Activated CD4-positive, CD25-positive, alpha-beta regulatory T cell (primary cell): ENCODE measurements around the gene KCND2.

Experiments used
- DNase-seq, 4 experiments: peaks; one replicate each; lab custom pipeline; 2025; lab: John Stamatoyannopoulos, UW

KCND2 gene

DNA sequence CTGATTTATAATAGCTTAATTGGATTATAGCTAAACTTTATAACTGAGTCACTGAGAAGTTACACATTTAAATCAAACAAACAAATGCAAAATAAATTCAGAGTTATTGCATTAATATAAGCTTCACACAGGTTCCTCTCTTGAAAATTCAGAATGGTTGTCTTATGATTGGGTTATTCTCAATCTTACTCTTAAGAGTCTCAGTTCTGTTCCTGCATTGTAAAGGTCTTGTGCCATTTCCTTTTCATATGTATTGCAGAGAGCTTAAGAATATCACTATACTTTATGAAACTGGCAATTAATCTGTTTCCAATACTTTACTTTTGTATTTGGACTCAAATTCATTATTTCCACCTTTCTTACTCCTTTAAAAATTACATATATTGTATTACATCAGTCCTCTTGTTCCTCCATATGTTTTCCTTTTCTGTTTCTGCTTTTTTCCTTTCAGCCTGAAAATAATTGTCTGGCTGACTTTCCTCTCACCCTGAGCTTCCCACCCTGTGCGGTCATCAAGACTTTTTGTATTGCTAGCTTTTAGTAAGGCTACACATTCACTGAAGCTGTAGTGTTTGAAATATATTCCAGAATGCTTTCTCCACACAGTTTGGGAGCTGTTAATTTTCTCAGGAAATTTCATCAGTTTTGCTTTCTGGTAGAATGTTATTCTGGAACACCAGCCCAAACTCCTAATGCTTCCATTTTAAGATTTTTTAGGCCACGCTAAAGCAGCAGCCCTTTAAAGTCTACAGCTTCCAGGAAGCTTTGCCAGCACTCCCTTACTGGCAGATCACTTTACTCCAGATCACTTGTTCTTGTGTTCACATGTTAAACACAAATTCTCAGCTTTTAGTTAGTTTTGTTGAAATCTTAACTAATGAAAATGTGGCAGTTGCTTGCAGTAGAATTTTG lies 139.4 kb downstream of the KCND2 start:
- no peak for DNase-seq

DNA sequence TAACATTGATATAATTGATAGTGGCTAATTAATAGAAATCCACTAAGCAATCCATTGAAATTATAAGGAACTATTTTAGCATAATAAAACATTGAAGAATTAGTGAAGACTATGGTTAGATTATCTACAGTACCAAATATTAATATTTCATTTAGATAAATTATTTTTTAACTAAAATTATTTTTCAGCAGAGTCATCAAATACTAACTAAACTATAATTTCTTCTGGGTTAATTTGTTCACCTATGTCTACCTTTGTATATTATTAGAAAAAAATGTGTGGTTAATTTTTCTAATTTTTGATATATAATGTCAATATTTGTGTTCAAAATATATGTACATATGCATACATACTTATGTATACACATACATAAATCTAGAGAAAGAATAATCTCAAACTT lies 140.2 kb downstream of the KCND2 start:
- DNase-seq: no peak

DNA sequence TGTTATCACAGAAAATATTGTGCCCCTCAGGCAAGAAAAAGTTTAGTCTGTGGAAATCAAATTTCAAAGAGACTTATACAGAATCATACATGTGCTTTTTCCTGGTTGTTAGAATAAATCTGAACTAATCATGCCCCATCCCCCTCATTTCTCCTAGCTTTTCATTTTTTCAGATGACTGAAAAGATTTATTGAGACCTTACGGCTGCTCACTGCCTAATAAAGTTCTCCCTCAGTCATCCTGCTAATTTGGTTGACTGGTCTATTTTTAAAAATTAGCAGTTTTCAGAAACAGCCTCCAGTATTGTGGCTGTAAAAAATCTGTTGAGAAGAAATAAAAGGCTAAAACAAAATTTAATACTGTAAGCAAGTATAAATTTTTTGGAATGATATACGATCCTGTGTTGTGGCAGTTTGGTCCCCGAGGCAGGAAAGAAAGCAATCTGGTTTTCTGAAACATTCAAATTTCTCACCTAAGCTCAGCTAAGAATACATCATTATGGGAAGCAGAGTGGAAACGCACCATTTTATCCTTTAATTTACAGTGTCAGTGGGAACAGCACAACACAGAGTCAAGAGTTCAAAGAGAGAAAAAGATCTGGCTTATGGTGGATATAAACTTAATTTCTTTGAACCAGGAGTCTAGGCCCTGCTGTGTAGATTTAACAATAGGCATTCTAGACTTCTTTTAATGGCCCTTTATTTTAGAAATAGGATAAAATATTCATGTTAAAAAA lies 144.4 kb downstream of the KCND2 start:
- DNase-seq: no peak

DNA sequence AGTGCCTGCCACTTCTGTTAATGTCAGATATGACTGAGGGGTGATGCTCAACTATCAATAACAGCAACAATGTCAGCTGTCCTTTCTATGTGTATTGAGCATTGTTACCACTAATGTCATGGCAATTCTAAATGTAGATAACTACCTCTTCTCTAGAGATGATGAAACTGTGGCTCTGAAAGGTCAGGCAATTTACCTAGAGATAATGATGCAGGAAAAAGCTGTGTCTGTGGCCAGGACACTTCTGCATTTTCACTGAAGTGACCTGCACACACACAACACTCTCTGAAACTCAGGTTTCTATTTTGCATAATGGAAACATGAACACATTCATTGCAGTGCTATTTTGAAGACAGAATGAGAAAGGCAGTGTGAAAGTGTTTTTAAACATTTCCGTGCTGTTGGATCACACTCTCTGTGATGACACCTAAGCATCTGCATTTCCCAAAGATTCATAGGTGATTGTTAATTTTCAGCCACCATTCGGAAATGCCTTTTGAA lies 148.2 kb downstream of the KCND2 start:
- DNase-seq: no peak

DNA sequence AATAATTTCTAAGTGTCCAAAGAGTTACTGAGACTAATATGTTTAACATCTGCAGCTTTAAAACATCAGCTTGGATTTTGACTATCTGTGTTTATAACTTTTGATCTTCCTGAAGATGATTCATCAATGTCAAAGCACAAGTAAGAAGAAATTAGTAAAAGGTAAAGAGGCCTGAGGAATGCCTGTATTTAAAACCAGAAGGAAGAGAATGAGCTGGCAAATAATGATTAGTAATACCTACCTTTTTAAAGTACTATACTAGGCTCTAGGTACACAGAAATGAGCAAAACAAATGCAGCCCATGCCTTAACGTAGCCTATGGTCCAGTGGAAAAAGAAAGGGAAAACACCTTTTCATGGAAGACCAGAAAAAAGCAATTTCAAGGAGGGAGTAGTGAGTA lies 158.0 kb downstream of the KCND2 start:
- no peak for DNase-seq

DNA sequence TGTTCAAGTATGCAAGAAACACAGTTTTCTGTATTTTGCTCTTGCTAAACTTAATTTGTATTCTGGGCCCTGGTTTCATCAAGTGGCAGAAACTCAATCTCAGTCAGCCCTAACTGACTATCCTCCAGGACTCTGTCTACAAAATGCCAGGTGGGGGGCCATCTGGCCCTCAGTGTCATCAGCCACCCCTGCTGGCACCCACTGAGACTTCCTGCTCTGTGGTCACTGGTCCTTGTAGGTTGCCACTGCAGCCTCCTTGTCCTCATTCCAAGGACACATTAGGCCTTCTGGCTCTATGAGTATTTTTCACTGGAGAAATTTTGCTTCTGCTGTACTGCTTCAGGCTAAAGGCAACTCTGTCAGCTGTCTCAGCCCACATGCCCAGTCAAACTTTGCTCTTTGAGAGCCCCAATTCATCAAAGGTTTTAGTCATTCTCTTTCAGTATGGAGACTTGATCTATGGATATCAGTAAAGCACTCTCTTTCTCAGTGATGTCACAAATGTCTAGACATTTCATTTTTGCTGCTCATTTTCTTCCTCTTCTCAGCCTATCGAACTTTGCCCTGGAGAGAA lies 163.6 kb downstream of the KCND2 start:
- DNase-seq: no peak

DNA sequence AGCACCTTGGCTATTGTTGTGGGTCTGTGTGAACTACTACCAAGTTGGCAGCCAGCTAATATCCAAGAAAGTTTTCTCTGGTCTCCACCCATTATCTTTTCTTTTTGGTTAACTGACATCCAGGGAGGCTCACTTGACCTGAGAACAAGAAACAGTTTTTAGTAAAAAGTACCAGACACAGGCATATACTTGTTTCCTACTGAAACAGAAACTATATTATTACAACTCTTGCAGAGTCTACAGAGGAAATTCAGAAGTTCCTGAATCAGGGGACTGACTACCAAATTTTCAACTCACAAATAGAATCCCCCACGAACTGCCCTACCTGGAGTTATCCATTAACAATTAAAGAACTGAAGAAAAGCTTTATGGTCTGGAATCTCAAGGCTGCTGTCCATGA lies 168.9 kb downstream of the KCND2 start:
- DNase-seq: no peak

DNA sequence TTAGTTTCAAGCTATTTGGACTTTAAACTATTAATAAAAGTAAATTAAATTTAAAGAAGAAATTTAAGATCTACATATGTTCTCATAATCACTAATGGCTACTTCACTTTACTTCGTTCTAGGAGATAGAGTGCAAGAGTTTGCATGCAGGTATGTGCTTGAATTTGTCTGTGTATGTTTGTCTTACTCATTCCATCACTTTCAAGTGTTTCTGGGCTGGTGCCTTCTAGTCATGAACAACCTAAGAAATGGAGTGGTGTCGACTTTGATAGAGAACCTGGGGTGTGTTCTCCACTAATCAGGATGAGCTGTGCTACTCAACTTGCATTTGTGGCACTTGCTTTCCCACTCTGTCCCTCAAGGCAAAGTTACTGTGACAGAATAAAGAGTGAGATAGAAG lies 169.9 kb downstream of the KCND2 start:
- no peak for DNase-seq

DNA sequence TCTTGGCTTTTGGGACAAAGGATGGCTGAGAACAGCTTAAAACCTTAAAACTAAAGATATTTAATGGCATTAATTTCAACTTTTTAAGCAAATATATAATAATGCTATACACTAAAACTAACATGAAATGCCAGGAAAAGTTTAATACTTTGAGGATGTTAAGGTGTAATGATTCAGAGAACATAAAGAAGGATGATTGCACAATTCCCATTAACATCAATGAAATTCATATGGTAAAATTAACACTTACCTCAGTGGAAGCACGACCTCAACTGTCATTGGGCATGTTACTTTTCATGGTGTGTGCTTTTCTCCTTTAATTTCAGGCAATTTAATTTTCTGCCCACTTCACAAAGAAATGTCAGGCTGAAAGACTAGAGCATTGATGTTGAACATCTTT lies 171.7 kb downstream of the KCND2 start:
- DNase-seq: no peak

DNA sequence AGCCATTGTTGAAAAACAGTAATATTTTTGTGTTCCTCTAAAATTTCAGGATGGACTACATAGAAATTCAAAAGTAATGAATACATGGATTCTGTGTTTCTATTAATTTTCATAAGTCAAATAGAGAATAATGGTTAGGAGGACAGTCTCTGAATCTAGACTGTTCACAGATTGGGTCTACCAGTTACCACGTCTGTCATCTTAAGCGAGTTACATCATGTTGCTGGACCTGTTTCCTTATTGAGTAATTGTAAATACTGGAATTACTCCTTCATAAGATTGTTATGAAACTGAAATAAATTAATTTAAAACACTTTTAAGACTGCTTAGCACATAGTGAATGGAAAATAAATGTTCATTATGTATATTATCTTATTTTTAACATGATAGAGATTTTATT lies 172.3 kb downstream of the KCND2 start:
- DNase-seq: no peak

DNA sequence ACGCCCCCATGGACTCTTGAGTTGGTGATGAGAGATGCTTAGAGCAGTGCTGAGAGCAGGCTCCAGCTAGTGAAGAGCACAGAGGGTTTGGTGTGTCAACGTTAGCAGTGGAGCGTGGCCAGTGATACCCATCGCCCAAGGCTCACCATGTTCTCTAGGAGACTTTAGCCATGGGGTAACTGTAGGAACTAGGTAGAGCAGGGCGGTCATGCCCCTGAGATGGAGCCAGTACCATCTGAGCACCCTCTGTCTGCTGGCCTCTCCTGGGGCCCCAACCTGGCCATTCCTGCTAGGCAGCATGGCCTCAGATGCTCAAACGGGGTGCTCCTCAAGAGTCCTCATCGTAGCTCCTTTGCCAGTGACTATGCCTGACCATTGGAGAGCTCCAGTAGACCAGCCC lies 179.7 kb downstream of the KCND2 start:
- no peak for DNase-seq

DNA sequence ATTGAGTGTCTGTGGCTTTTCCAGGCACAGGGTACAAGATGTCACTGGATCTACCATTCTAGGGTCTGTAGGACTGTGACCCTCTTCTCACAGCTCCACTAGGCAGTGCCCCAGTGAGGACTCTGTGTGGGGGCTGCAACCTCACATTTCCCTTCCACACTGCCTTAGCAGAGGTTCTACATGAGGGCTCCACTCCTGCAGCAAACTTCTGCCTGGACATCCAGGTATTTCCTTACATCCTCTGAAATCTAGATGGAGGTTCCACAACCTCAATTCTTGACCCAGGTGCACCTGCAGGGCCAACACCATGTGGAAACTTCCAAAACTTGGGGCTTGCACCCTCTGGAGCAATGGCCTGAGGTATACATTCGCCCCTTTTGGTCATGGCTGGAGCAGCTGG lies 183.7 kb downstream of the KCND2 start:
- no peak for DNase-seq

DNA sequence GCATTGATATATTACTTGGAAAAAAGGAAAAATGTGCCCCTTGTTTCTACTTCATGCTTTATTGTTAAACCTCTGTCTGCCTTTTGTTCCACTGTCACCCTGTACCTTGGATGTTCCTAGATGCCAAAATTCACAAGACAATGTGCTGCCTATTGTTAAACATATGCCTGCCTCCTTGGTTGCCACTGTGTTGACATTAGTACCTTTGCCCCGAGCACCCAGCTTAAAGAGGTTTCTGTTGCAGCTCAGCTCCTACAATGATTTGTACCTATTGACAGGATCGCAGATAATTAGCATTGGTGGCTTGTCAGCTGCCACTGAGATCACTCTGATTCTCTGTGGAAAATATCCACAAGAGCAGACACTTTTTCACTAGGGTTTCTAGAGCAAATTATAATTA lies 188.0 kb downstream of the KCND2 start:
- DNase-seq: no peak

DNA sequence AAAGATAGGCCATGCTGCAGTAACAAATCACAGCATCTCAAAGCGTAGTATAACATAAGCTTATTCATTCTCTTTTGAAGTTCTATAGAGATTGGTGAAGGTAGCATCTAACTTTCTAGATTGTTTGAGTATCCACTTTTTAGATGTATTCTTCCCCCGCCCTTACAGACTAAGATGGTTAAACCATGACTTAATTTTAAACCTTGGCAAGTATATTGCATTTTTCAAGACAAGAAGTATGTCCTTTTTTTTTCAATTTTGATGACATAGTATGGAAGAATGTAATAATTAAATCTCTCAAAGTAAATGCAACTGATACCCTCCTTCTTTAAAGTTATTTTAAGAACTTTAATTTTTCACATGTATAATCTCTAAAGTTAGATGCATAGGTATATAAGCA lies 190.0 kb downstream of the KCND2 start:
- no peak for DNase-seq

DNA sequence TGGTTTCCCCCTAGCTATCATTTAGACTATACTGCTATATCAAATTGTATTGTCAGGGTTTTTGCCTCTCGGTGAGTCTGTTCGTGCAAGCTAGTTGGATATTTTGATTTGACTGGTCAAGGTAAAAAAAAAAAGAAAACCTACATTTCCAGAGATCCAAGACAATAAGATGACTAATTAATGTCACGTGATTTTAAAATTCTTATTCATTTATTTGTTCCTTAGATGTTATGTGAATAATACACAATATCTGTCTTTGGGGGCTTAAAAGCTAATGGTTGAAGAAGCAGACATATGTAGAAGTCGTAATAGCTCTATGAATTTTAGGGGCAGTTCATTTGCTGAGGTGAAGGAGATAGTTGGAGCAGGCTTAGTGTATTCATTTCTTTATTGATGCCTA lies 191.1 kb downstream of the KCND2 start:
- no peak for DNase-seq

DNA sequence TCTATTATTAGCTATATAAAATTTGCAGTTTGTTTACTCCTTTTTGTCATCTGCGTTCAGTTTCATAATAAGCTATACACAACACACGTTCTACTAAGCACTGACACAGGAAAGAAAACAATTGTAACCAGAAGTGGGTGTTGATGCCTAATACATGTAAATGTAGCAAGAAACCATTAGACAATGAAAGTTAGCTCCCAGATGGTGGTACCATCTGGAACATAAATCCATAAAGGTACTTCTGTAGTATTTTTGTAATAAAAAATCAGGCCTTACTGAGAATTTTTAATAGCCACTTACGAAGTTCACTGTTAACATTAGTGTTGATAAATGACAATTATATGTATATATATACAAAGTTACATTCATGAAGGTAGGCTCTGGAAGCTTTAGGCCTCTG lies 194.7 kb downstream of the KCND2 start:
- no peak for DNase-seq

DNA sequence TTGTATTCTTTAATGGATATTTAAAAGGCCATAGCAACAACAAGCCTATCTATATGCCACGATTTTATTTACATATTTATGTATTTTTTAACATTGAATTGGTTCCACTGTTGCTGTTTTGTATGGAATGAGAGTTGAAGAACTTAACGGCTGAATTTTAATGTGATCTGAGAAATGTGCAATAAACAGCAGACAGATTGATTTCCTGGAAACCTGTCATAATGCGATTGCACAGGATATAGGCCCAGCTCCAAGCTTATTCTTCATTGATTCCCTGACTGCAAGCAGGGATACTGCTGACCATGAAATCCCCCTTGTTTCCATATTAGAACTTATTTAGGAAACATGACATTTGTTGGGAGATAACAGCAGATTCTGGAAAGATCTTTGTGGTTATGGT lies 195.6 kb downstream of the KCND2 start:
- DNase-seq: no peak

DNA sequence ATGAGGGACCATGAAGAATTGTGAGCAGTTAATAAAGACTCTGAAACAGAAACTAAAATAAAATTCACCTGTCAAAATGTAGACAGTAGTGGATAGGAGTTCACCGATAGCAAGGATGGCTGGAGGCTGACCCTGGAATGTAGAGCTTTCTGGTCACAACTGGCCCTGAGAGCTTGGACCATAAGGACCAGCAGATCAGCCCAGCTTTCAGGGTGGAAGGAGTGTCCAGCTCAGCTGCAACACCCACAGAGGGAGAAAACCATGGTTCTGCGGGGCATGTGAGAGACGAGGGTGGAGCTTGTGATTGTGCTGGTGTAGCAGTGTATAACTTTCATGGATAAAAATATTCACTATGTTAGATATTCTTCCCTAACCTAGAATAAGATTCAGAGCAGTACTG lies 199.9 kb downstream of the KCND2 start:
- no peak for DNase-seq

DNA sequence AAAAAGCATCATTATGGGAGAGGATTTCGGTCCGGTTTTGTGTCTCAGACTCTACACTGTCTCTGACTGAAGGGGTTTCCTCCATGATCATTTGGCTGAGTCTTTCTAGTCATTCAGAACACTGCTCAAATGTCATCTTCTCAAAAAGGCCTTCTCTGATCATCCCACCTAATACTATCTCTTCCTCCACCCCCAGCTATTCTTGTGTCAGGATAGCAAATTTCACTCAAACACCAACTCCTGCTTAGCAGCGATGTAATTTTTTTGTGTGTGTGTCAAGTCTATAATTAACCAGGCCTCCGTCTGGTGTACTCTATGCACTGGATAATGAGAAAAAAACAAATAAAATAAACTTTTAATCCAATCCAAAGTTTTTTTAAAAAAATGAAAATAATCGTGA lies 200.4 kb downstream of the KCND2 start:
- no peak for DNase-seq

DNA sequence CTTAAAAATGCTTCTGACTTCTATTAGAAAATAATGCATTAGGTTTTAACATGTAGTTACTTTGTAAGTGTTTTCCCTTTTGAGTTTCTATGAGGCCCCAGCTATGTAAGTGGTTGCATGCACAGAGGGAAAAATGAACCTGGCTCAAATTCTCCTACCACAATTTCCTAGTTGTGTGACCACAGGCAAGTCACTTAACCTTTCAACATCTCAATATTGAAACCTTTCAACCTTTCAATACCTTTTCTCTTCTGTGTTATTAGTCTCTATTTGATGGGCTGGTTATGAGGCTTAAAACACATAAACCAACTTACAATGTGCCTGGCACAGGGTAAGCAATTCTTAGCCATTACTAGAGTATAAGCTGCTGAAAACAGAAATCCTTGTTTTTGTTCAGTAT lies 203.0 kb downstream of the KCND2 start:
- DNase-seq: no peak

DNA sequence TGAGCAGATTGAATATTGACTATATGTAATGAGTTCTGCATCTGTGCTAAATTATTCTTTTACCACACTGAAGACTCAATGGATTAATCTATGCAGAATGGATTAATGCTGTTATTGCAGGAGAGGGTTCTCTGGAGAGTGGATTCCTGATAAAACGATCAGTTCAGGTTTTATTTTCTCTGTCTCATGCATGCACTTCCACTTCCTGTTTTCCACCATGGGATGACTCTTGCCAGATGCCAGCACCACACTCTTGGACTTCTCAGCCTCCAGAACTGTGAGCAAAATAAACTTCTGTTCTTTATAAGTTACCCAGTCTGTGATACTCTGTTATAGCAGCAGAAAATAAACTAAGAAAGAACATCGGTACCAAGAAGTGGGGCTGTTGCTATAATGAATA lies 207.5 kb downstream of the KCND2 start:
- DNase-seq: no peak

DNA sequence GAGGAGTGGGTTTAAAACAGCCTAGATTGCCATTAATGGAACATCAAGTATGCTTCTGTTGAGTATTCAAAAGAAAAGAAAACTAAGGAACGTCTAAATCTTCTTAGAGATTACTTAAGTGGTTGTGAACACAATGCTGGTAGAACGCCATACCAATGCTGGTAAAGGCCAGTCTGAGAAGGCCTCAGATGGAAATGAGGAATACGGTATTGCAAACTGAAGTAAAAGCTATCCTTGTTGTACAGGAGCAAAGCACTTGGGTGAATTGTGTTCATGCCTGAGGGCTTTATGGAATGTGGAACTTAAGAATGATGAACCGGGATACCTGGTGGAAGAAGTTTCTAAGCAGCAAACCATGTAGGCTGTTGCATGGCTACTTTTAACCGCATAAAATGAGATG lies 208.0 kb downstream of the KCND2 start:
- DNase-seq: no peak

DNA sequence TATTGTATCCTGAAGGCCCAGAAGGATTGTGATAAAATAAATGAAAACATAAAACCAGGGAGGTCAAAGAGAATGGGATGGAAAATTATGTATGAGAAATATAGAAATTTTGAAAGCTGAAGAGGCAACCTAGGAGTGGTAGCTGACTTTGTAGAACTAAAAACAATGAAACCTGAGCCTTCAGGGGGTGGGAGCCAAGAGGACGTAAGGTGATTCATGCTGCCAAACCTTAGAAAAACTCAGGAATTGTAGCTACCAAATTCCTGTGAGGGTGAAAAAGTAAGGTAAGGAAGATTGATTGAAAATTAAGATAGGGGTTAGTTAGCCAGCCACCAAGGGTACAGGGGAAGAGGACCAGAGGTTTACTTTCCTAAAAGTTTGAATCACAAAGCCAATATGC lies 213.2 kb downstream of the KCND2 start:
- no peak for DNase-seq
